B cell (primary cell): Measurements from ENCODE around the gene SEPTIN7. TPM values are rescaled to one million over a fixed set of nuclear protein-coding genes. Genes with fewer than 3 reads are reported as not detected.

Experiments used
- ATAC-seq: fragments of 200-7000 bp; cut with Tn5 transposase; one replicate; pipeline ENCODE4 v1.10.0; 2021; ENCODE audit warnings: low read depth, mild to moderate bottlenecking, moderate number of reproducible peaks, moderate library complexity
- CTCF ChIA-PET: fragments of 350-600 bp; sonication (Branson Sonifier 250); formaldehyde crosslinking; loops from one replicate; lab custom pipeline; 2021; ENCODE audit warnings: antibody characterized with exemption, inconsistent platforms; lab: Charles Lee
- POLR2A ChIA-PET: fragments of 350-600 bp; sonication (Branson Sonifier 250); formaldehyde crosslinking; loops from one replicate; lab custom pipeline; 2021; ENCODE audit warnings: antibody characterized with exemption; lab: Charles Lee
- DNase-seq: peaks from one replicate; pipeline ENCODE4 v3.0.0; 2013
- H2AFZ ChIP-seq: 2 replicates; pipeline ENCODE4 v1.6.1; 2012; ENCODE audit warnings: mild to moderate bottlenecking, low read depth, low read length; ENCODE audit not compliant: insufficient read depth, poor library complexity, severe bottlenecking
- H3K27ac ChIP-seq, 2 donors: 1 replicate in 1 of 2; 2 replicates in 1 of 2; pipeline ENCODE4 v1.5.1; 2012 to 2013; ENCODE audit warnings: low read length in 2 of 2, mild to moderate bottlenecking in 2 of 2, moderate library complexity in 1 of 2
- H3K27me3 ChIP-seq, 4 experiments: fragments of 200-600 bp in 1 of 4; sonication (generic) in 1 of 4; replicated peaks in 1 of 4; 1 replicate in 2 of 4; 2 replicates in 2 of 4; pipeline versions ENCODE4 v1.6.1 to v1.7.0; 2013 to 2016; ENCODE audit warnings: low read length in 3 of 4, mild to moderate bottlenecking in 2 of 4, mixed read lengths in 1 of 4, moderate library complexity in 1 of 4; ENCODE audit not compliant: insufficient read depth in 4 of 4, control insufficient read depth in 3 of 4; ENCODE audit errors: control extremely low read depth in 1 of 4
- H3K36me3 ChIP-seq, 2 experiments: replicated peaks in 1 of 2; 1 replicate in 1 of 2; 2 replicates in 1 of 2; pipeline versions ENCODE4 v1.6.1 to v1.7.1; 2013; ENCODE audit warnings: low read length in 1 of 2; ENCODE audit not compliant: insufficient read depth in 2 of 2, control insufficient read depth in 1 of 2; ENCODE audit errors: control extremely low read depth in 1 of 2, extremely low read depth in 1 of 2
- H3K4me1 ChIP-seq, 2 donors: fragments of 200-600 bp in 1 of 2; sonication (generic) in 1 of 2; 1 replicate in 1 of 2; 2 replicates in 1 of 2; pipeline versions ENCODE4 v1.5.1 to v1.6.1; 2013 to 2017; ENCODE audit warnings: low read length in 2 of 2; ENCODE audit not compliant: control insufficient read depth in 2 of 2, insufficient read depth in 2 of 2
- H3K4me2 ChIP-seq: replicated peaks from 2 replicates; pipeline ENCODE3; 2012; ENCODE audit warnings: mild to moderate bottlenecking, low read depth, low read length; ENCODE audit not compliant: poor library complexity, severe bottlenecking
- H3K4me3 ChIP-seq, 5 experiments: fragments of 200-600 bp in 1 of 5; sonication (generic) in 1 of 5; 1 replicate in 3 of 5; 2 replicates in 2 of 5; pipeline versions ENCODE4 v1.5.1 to v1.7.0; 2011 to 2016; ENCODE audit warnings: low read length in 4 of 5, mild to moderate bottlenecking in 4 of 5, low read depth in 2 of 5, control low read depth in 1 of 5, moderate library complexity in 1 of 5; ENCODE audit not compliant: insufficient read depth in 1 of 5; ENCODE audit errors: control extremely low read depth in 1 of 5, extremely low read depth in 1 of 5
- H3K79me2 ChIP-seq: fragments of 200-600 bp; sonication (generic); one replicate; pipeline ENCODE4 v1.6.0; 2016; ENCODE audit warnings: low read length; ENCODE audit not compliant: control insufficient read depth, insufficient read depth
- H3K9ac ChIP-seq: fragments of 200-600 bp; sonication (generic); 2 replicates; pipeline ENCODE4 v1.6.1; 2017; ENCODE audit warnings: mild to moderate bottlenecking, low read length, moderate library complexity
- H3K9me3 ChIP-seq, 3 donors: one replicate each; pipeline versions ENCODE4 v1.6.1 to v1.7.1; 2013; ENCODE audit warnings: low read length in 2 of 3; ENCODE audit not compliant: control insufficient read depth in 2 of 3, insufficient read depth in 1 of 3; ENCODE audit errors: control extremely low read depth in 1 of 3
- H4K20me1 ChIP-seq: 2 replicates; pipeline ENCODE4 v1.6.0; 2012; ENCODE audit warnings: mild to moderate bottlenecking, low read length; ENCODE audit not compliant: insufficient read depth, control insufficient read depth, poor library complexity, severe bottlenecking
- H3K27ac Mint-ChIP-seq: one replicate; pipeline ENCODE4 v1.8.0; 2021; ENCODE audit warnings: mixed read lengths
- H3K27me3 Mint-ChIP-seq: one replicate; pipeline ENCODE4 v1.8.0; 2021; ENCODE audit warnings: mixed read lengths
- H3K4me1 Mint-ChIP-seq: one replicate; pipeline ENCODE4 v1.8.0; 2021; ENCODE audit warnings: mixed read lengths
- H3K4me3 Mint-ChIP-seq: one replicate; pipeline ENCODE4 v1.8.0; 2021; ENCODE audit warnings: mixed read lengths
- H3K9me3 Mint-ChIP-seq: one replicate; pipeline ENCODE4 v1.8.0; 2022; ENCODE audit warnings: mixed read lengths; ENCODE audit not compliant: insufficient read depth
- EZH2 ChIP-seq: IDR thresholded peaks from 2 replicates; pipeline ENCODE4 v1.6.1; 2012; ENCODE audit warnings: borderline replicate concordance, low read depth, mild to moderate bottlenecking, moderate library complexity, low read length; ENCODE audit not compliant: insufficient read depth, poor library complexity, severe bottlenecking
- WGBS: methylation state at CpG from one replicate; pipeline ENCODE4 v1.1.5; 2013; ENCODE audit warnings: missing lambda C conversion rate; ENCODE audit not compliant: insufficient coverage; 5-methylcytosine and 5-hydroxymethylcytosine counted together
- intact Hi-C: fragments of 100-400 bp; cut with micrococcal nuclease; formaldehyde crosslinking; loops from one replicate; pipeline ENCODE4 v1.10.0; 2022
- polyA plus RNA-seq: library from polyadenylated mRNA; depleted of rRNA; stranded (reverse); fragments of >200 nt; gene quantifications from 2 replicates; pipeline ENCODE4 v1.2.3, GENCODE V29; 2012
- total RNA-seq, 2 donors: library from RNA; stranded (reverse); fragments of 120-200 nt in 1 of 2; gene quantifications; 1 replicate in 1 of 2; 2 replicates in 1 of 2; pipeline versions ENCODE4 v1.2.3 to v1.2.4, GENCODE V29; 2013 to 2022
- TF ChIP-seq, protein P1 (sequence below): fragments of 200-600 bp; IDR thresholded peaks from one replicate; pipeline ENCODE4 v1.8.0; 2022; ENCODE audit warnings: antibody characterized with exemption, mild to moderate bottlenecking

SEPTIN7 gene
- total and polyA plus RNA-seq, 2 donors (not counting 1 experiment from before 2014, with no cell fraction given): 70.0 to 315 TPM

- H3K9me3 Mint-ChIP-seq: peaks cover 27% of the 10 kb centered on the region
- ATAC-seq (no peak), DNase-seq (no peak)
- intact Hi-C loops: no loop called here
- Histone ChIP-seq H3K27me3 (no peaks in the 10 kb centered on the region), H2AFZ (no peak overlapping the region), H4K20me1 (peaks cover 78% of the 10 kb centered on the region), H3K9ac (no peak overlapping the region), H3K4me3 (no peak overlapping the region), H3K4me1 (peaks cover 14 to 24% of the 10 kb centered on the region in 2 donors), H3K9me3 (peaks cover 6 to 34% (median 16%) of the 10 kb centered on the region in 3 donors), H3K79me2 (peaks cover 100% of the 10 kb centered on the region), H3K27ac (no peak overlapping the region), H3K4me2 (no peak overlapping the region), H3K36me3 (peaks cover 2 to 3% of the 10 kb centered on the region in 2 experiments)
- peaks cover 67% of the 10 kb centered on the region for H3K4me1 Mint-ChIP-seq
- peak overlapping the region; percentile 24 for H3K4me3 Mint-ChIP-seq
- ChIA-PET CTCF (interaction anchor here (1.6 kb wide), 1 partner anchor 109 kb away, joined by 6 read pairs; no protein-coding TSS in a partner anchor), POLR2A (no interaction called here)
- no peaks in the 10 kb centered on the region for H3K27me3 Mint-ChIP-seq
- no peak overlapping the region for H3K27ac Mint-ChIP-seq
- TF ChIP-seq EZH2: no peak
- TF ChIP-seq, protein P1, sequence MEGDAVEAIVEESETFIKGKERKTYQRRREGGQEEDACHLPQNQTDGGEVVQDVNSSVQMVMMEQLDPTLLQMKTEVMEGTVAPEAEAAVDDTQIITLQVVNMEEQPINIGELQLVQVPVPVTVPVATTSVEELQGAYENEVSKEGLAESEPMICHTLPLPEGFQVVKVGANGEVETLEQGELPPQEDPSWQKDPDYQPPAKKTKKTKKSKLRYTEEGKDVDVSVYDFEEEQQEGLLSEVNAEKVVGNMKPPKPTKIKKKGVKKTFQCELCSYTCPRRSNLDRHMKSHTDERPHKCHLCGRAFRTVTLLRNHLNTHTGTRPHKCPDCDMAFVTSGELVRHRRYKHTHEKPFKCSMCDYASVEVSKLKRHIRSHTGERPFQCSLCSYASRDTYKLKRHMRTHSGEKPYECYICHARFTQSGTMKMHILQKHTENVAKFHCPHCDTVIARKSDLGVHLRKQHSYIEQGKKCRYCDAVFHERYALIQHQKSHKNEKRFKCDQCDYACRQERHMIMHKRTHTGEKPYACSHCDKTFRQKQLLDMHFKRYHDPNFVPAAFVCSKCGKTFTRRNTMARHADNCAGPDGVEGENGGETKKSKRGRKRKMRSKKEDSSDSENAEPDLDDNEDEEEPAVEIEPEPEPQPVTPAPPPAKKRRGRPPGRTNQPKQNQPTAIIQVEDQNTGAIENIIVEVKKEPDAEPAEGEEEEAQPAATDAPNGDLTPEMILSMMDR: no peak
Measured at GRCh38 chr7:35818513-35818912, 17.7 kb downstream of the SEPTIN7 start.

DNA sequence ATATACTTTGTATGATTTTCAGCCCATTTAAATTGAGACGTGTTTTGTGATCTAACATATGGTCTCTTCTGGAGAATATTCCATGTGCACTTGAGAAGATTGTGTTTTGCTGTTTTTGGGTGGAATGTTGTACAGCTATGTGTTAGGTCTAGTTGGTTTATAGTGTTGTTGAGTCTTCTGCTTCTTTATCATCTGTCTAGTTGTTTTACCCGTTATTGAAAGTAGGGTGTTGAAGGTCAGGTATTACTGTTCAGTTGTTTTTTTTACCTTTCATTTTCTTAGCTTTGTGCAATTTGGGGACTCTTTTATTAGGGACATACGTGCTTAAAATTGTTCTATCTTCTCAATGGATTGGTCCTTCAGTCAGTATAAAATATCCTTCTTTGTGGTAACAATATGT is 18.5 kb downstream of the SEPTIN7 start:
- no peak overlapping the region for H3K27ac Mint-ChIP-seq
- TF ChIP-seq, protein P1: no peak
- TF ChIP-seq EZH2: no peak
- peaks cover 2 to 3% of the 10 kb centered on the region in 2 experiments for H3K36me3 ChIP-seq
- H3K4me3 Mint-ChIP-seq: no peak overlapping the region
- ChIA-PET POLR2A (no interaction called here), CTCF (interaction anchor here (0.7 to 1.6 kb wide), 5 partner anchors 14 to 110 kb away, joined by 3 to 6 read pairs (median 3); partner anchors contain the start of gene SEPTIN7)
- ATAC-seq: no peak
- H3K27me3 Mint-ChIP-seq: no peaks in the 10 kb centered on the region
- intact Hi-C loops: no loop called here
- H3K27me3 ChIP-seq: no peaks in the 10 kb centered on the region
- H3K9ac ChIP-seq: no peak overlapping the region
- peaks cover 100% of the 10 kb centered on the region for H3K79me2 ChIP-seq
- H3K27ac ChIP-seq: no peak overlapping the region
- H4K20me1 ChIP-seq: peaks cover 78% of the 10 kb centered on the region
- peaks cover 6 to 34% (median 16%) of the 10 kb centered on the region in 3 donors for H3K9me3 ChIP-seq
- peaks cover 15 to 28% of the 10 kb centered on the region in 2 donors for H3K4me1 ChIP-seq
- DNase-seq: no peak
- H3K9me3 Mint-ChIP-seq: peaks cover 27% of the 10 kb centered on the region
- H2AFZ ChIP-seq: no peak overlapping the region
- WGBS: 100% methylated on average over 1 of the region's 3 CpGs
- H3K4me2 ChIP-seq: no peak overlapping the region
- H3K4me1 Mint-ChIP-seq: peaks cover 61% of the 10 kb centered on the region
- H3K4me3 ChIP-seq: no peak overlapping the region
